Measurements from ENCODE around the gene GLMP.

GLMP gene

GRCh38 chr1:156284757-156285156, 10.7 kb downstream of the GLMP start:
- no peak for DNase-seq

GRCh38 chr1:156284112-156284511, 11.4 kb downstream of the GLMP start, which contains the start of gene TMEM79:
TSS of gene TMEM79 (plus strand) at chr1:156284325. CDS start at chr1:156285227, 902 bp downstream.
- DNase-seq = no peak

- no peak for DNase-seq
Measured at GRCh38 chr1:156283521-156283920, 12.0 kb downstream of the GLMP start.

- DNase-seq = peak; percentile 99
Measured at GRCh38 chr1:156282479-156283222, 12.8 kb downstream of the GLMP start, which contains the start of gene SMG5. TSS of gene SMG5 (minus strand) at chr1:156282825. CDS start at chr1:156282680, 145 bp downstream.

GRCh38 chr1:156281693-156282478, 13.6 kb downstream of the GLMP start:
- DNase-seq = peak; percentile 52

GRCh38 chr1:156281281-156281680, 14.2 kb downstream of the GLMP start:
- DNase-seq = peak; percentile 32

- DNase-seq = no peak
Measured at GRCh38 chr1:156279837-156280236, 15.6 kb downstream of the GLMP start.

- no peak for DNase-seq
Measured at GRCh38 chr1:156276966-156277381, 18.5 kb downstream of the GLMP start.

- no peak for DNase-seq
Measured at GRCh38 chr1:156276532-156276931, 18.9 kb downstream of the GLMP start.

GRCh38 chr1:156270314-156270713, 25.2 kb downstream of the GLMP start:
- no peak for DNase-seq

- no peak for DNase-seq
Measured at GRCh38 chr1:156268336-156268735, 27.1 kb downstream of the GLMP start.

- no peak for DNase-seq
Measured at GRCh38 chr1:156266051-156266450, 29.4 kb downstream of the GLMP start.

GRCh38 chr1:156263288-156263655, 32.2 kb downstream of the GLMP start:
- DNase-seq = no peak

GRCh38 chr1:156262461-156263287, 32.8 kb downstream of the GLMP start:
- no peak for DNase-seq

GRCh38 chr1:156260896-156261295, 34.6 kb downstream of the GLMP start:
- no peak for DNase-seq

- no peak for DNase-seq
Measured at GRCh38 chr1:156259805-156260204, 35.7 kb downstream of the GLMP start.

- no peak for DNase-seq
Measured at GRCh38 chr1:156258859-156259258, 36.6 kb downstream of the GLMP start.

GRCh38 chr1:156257711-156258110, 37.8 kb downstream of the GLMP start:
- no peak for DNase-seq

- no peak for DNase-seq
Measured at GRCh38 chr1:156253634-156254033, 41.8 kb downstream of the GLMP start.

- DNase-seq = no peak
Measured at GRCh38 chr1:156251527-156251926, 44.0 kb downstream of the GLMP start.

GRCh38 chr1:156249593-156249992, 45.9 kb downstream of the GLMP start:
- no peak for DNase-seq

- no peak for DNase-seq
Measured at GRCh38 chr1:156248323-156248683, 47.2 kb downstream of the GLMP start.
